ENCODE results near the gene MYOG.

The MYOG gene

GRCh38 chr1:203117611-203118575 lies 32.1 kb upstream of the MYOG start:
- DNase-seq, result peak; percentile 70

- no peak for DNase-seq
These were observed 30.4 kb upstream of the MYOG start for GRCh38 chr1:203116091-203116820.

DNA sequence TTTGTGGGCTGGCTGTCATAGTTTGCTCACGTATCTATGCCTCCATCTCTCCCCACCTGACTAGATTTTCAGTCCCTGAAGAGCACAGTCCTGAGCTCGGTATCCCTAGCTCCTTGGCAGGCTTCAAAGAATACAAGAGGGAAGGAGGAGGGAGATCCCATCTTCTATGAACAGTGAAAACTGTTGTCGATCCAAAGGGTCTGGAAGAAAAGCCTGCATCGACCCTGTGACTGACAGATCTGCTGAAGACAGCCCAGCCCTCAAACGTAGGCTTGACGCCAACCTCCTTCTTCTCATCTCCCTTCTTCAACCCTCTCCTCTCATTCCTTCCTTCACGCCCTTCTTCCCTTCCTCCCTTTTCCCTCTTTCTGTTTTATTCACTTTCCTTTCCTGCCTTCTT lies 28.4 kb upstream of the MYOG start:
- DNase-seq, result no peak

GRCh38 chr1:203113308-203113707 lies 27.5 kb upstream of the MYOG start:
- no peak for DNase-seq

GRCh38 chr1:203112475-203112874 lies 26.7 kb upstream of the MYOG start:
- no peak for DNase-seq

DNA sequence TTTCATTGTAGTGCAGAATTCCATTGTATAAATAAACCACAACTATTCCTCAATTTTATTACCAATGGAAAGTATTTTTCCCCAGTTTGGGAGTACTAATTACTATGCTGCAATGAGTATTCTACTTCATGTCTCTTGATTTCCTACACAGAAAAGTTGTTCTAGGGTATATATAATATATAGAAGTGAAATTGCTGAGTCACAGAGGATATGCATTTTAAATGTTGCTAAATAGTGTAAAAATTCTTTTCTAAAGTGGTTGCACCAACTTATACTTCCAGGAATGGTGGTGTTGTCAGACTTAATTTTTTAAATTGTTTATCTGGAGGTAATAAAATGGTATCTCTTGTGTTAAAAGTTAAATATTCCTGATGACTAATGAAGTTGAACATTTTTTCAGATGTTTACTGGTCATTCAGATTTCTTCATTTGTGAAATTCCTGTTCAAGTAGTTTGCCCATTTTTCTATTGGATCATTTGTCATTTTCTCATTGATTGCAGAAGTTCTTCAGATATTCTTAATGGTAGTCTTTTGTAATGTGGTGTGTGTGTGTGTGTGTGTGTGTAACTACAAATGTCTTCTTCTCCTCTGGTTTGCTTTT lies 19.1 kb upstream of the MYOG start:
- peak; percentile 61 for DNase-seq

DNA sequence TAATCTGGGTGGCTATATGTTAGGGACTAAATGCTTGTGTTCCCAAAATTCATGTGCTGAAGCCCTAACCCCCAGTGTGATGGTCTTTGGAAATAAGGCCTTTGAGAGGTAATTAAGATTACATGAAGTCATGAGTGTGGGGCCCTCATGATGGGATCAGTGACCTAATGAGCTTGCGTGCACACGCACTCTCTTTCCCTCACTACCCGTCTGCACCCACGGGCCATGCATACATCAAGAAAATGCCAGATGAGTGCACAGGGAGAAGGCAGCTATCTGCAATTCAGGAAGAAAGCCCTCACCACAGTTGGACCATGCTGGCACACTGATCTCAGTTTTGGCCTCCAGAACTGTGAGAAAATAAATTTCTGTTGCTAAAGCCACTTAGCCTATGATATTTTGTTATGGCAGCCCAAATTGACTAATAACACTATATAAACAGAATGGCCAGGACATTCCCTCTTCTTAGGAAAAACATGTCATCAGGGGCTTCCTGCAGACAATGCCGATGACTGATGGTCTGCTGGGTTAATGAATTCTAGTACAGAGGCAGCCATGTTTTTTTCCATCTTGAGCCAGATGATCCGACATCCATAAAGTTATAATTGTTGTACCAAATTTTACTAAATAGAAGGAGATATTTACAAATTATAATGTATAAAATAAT lies 18.1 kb upstream of the MYOG start:
- no peak for DNase-seq

DNA sequence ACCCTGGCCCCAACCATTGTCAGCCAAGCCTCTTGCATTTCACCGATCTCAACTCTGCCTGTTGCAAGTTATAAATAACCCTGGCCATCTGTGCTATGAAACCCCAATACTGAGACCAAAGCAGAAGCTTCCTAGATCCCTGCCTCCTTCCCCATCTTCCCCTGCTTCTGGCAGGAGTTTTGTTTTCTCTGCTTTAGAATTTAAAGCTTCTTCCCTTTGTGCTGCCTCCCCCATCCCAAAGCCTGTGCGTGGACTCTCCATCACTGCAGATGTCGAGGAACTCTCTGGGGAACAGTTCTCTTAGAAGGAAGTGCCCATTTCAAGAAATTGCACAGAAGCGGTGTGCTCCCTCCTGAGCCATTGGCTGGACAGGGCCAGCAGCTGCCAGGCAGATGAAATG lies 17.4 kb upstream of the MYOG start:
- DNase-seq, result no peak

DNA sequence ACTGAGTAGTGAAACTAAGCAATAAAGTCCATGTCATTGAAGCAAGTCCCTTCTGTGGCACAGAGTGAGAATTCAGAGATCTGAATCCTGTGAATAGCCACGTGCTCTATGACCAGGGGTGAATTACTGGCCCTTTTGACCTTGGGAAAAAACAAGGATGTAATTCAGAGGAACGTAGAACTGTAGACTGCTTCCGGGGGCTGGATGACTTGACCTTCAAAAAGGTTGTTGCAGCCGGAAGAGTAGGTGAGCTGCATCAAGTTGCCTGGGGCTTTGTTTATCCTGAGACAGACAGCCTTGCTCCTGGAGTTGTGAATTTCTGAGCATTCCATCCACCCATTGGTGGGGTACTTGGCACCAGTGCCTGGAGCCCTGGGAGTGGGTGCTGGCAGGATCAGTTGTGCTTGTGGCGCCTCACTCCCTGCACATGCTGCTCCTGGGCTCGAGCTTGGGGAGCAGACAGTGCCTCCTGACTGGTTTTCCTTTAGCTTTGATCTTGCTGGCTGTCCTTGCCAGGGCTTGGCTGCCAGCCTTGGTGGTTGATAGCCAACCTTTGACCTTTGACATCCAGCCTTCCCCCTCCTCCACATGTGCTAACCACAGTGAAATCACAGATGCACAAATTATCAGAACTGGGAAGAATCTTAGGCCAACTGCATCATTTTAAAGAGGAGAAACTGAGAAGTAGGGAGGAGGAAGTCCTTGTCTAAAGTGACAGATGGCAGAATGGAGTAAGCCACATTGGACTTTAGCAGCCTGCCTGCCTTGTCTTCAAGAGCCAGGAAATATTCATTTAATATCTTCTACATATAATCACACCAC lies 16.2 kb upstream of the MYOG start:
- peak; percentile 46 for DNase-seq

GRCh38 chr1:203100516-203100869 lies 14.7 kb upstream of the MYOG start:
- peak; percentile 60 for DNase-seq

GRCh38 chr1:203099805-203100515 lies 14.1 kb upstream of the MYOG start:
- no peak for DNase-seq

GRCh38 chr1:203098914-203099520 lies 13.2 kb upstream of the MYOG start:
- DNase-seq, result no peak

- DNase-seq, result no peak
These were observed 12.6 kb upstream of the MYOG start for GRCh38 chr1:203098445-203098844.

- no peak for DNase-seq
These were observed 11.2 kb upstream of the MYOG start for GRCh38 chr1:203097001-203097400.

- DNase-seq, result no peak
These were observed 10.8 kb upstream of the MYOG start for GRCh38 chr1:203096566-203096965.

GRCh38 chr1:203095061-203095690 lies 9.4 kb upstream of the MYOG start:
- DNase-seq, result no peak

DNA sequence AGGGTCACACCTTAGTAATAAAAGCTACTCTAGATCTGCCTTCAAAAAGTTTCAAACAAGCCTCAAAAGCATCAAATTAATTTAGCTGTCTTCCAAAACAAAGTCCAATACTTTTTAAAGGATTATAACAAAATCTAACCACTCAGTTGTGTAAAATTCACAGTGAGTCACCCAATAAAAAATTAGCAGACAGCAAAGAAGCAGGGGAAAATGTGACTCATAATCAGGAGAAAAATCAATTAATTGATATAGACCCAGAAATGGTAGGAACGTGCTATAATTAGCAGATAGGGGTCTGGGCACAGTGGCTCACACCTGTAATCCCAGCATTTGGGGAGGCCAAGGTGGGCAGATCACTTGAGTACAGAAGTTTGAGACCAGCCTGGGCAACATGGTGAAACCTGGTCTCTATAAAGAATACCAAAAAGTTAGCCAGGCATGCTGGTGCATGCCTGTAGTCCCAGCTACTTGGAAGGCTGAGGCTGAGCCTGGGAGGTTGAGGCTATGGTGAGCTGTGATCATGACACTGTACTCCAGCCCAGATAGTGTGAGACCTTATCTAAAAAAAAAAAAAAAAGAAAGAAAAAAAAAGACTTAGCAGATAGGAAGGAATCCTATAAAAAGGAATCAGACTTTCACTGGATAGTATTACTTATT lies 8.1 kb upstream of the MYOG start:
- DNase-seq, result no peak

DNA sequence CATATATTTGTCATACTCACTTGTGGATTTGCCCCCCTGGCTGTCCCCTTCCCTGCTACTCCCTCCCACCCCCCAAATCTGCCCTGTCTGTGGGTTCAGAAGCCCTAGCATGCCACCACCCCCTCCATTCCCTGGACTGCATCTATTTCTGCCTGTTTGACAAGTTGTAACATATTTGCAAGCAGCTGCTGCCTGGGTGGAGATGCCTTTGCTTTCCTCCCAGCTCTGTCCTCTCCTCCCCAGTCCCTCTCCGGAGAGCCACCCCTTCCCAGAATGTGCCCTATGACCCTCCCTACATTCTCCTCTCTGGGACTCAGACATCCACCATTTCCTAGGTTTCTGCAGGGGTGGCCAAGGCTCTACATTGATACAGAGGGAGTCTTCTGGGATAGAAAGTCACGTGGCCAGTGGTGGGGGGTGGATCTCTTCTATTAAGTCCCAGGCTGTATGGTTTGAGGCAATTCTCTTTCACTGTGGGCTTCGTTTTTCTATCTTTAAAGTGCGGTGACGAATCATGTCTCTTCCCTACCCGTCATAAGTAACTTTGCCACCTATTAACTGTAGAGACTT lies 6.0 kb upstream of the MYOG start:
- DNase-seq, result no peak

DNA sequence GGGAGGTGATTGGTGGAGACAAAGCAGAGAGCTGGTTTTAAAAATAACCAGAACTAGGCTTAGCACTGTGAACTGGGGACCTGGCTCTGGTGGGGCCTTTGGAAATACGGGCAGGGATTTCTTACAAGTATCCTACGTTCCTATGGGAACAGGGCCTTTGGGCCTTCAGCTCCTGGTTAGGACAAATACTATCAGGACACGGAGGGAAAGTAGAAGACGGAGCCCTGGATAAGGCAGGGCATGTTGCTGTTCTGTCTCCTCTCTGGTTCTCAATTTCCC lies 5.3 kb upstream of the MYOG start:
- no peak for DNase-seq
